GM19372 (cell line): ENCODE measurements around the gene SIRPD.
"Not testable (repeated sequence)": the region's sequence is repeated elsewhere in the genome, so short reads cannot be mapped to it uniquely, and the experiment has no call there.

Source experiments
- ATAC-seq: cut with Tn5 transposase; IDR thresholded peaks from one replicate; pipeline ENCODE4 v1.9.1; 2021; ENCODE audit warnings: mild to moderate bottlenecking, low read depth, moderate library complexity; ENCODE audit not compliant: unreplicated experiment

The SIRPD gene

GRCh38 chr20:1497371-1497770 lies 60.1 kb downstream of the SIRPD start:
- not testable (repeated sequence) for ATAC-seq

- no peak for ATAC-seq
These were observed 60.6 kb downstream of the SIRPD start for GRCh38 chr20:1496930-1497329.

GRCh38 chr20:1494436-1494835 lies 63.1 kb downstream of the SIRPD start:
- ATAC-seq: no peak

- no peak for ATAC-seq
These were observed 64.0 kb downstream of the SIRPD start for GRCh38 chr20:1493536-1493935.

- ATAC-seq: no peak
These were observed 65.5 kb downstream of the SIRPD start for GRCh38 chr20:1491860-1492642.

- no peak for ATAC-seq
These were observed 66.1 kb downstream of the SIRPD start, which contains the start of gene SIRPB2 for GRCh38 chr20:1491281-1491840. Gene SIRPB2, minus strand, starts transcription at chr20:1491420. Its CDS starts 61 bp downstream, at chr20:1491359.

- no peak for ATAC-seq
These were observed 66.8 kb downstream of the SIRPD start for GRCh38 chr20:1490643-1491195.

- ATAC-seq: no peak
These were observed 67.6 kb downstream of the SIRPD start for GRCh38 chr20:1489764-1490436.

- no peak for ATAC-seq
These were observed 68.2 kb downstream of the SIRPD start for GRCh38 chr20:1489325-1489724.

- no peak for ATAC-seq
These were observed 70.9 kb downstream of the SIRPD start for GRCh38 chr20:1486566-1486965.

- ATAC-seq: no peak
These were observed 72.9 kb downstream of the SIRPD start for GRCh38 chr20:1484438-1485116.
